ENCODE data around the gene CX3CL1.

- TF ChIP-seq, protein P1, sequence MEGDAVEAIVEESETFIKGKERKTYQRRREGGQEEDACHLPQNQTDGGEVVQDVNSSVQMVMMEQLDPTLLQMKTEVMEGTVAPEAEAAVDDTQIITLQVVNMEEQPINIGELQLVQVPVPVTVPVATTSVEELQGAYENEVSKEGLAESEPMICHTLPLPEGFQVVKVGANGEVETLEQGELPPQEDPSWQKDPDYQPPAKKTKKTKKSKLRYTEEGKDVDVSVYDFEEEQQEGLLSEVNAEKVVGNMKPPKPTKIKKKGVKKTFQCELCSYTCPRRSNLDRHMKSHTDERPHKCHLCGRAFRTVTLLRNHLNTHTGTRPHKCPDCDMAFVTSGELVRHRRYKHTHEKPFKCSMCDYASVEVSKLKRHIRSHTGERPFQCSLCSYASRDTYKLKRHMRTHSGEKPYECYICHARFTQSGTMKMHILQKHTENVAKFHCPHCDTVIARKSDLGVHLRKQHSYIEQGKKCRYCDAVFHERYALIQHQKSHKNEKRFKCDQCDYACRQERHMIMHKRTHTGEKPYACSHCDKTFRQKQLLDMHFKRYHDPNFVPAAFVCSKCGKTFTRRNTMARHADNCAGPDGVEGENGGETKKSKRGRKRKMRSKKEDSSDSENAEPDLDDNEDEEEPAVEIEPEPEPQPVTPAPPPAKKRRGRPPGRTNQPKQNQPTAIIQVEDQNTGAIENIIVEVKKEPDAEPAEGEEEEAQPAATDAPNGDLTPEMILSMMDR (IDR thresholded peaks at IDR 0.05; ENCODE audit: borderline replicate concordance, extremely low read depth, low read length, poor library complexity, severe bottlenecking): no peak
- TF ChIP-seq EZH2 (IDR thresholded peaks at IDR 0.05; ENCODE audit: borderline replicate concordance, low read depth, low read length, severe bottlenecking): no peak
These were observed 11.9 kb upstream of the CX3CL1 start for GRCh38 chr16:57360321-57360935.

Data from DND-41 (cell line).